ENCODE data around the gene HOMER1.

HOMER1 gene

DNA sequence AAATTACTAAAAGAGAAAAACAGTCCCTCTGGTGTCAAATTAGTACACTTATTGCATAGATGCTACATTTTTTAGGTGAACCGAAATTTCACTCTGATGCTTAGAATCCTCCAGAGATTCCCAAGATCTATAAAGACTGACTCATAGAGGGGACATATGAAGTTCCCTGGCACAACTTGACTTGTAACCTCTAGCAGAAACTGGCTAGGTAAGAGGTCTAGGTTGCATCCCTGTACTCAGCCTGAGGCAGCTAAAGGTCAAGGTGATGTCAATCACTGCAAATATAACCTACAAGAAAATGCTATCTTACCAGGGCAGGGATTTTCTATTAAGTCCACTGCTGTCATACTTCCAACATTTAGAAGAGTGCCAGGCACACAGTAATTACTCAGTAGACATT lies 24.2 kb downstream of the HOMER1 start:
- no peak for TF ChIP-seq POLR2A (IDR thresholded peaks at IDR 0.05; ENCODE audit: low read depth, low read length)
- no peak for FAIRE-seq
- DNase-seq (ENCODE audit: insufficient read length, low spot score): no peak

GRCh38 chr5:79488775-79489174 lies 25.2 kb downstream of the HOMER1 start:
- FAIRE-seq (no peak), DNase-seq (ENCODE audit: insufficient read length, low spot score) (no peak)
- TF ChIP-seq POLR2A (IDR thresholded peaks at IDR 0.05; ENCODE audit: low read depth, low read length): no peak

- no peak for TF ChIP-seq POLR2A (IDR thresholded peaks at IDR 0.05; ENCODE audit: low read depth, low read length)
- FAIRE-seq: no peak
- DNase-seq (ENCODE audit: insufficient read length, low spot score): no peak
These were observed 25.9 kb downstream of the HOMER1 start for GRCh38 chr5:79488058-79488457.

DNA sequence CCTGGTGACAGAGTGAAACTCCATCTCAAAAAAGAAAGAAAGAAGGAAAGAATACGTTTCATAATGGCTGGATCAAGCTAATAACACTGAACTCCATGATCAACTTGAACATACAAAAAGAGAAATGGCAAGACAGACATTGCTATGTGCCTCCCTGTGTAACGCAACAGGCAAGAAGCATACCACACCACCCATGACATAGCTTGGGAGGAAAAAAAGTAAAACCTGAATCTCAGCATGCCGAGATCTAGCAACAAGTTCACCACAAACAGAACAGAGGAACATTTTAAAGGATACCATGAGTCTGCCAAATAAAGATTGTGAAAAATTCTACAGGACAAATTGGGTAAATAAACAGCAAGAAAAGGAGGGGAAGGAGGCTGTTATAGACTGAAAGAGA lies 26.7 kb downstream of the HOMER1 start:
- FAIRE-seq: peak; percentile 48
- no peak for TF ChIP-seq POLR2A (IDR thresholded peaks at IDR 0.05; ENCODE audit: low read depth, low read length)
- no peak for DNase-seq (ENCODE audit: insufficient read length, low spot score)

GRCh38 chr5:79486116-79486515 lies 27.8 kb downstream of the HOMER1 start:
- DNase-seq (ENCODE audit: insufficient read length, low spot score) (no peak), FAIRE-seq (no peak)
- no peak for TF ChIP-seq POLR2A (IDR thresholded peaks at IDR 0.05; ENCODE audit: low read depth, low read length)

- no peak for FAIRE-seq
- DNase-seq (ENCODE audit: insufficient read length, low spot score): no peak
These were observed 29.2 kb downstream of the HOMER1 start for GRCh38 chr5:79484731-79485130.

DNA sequence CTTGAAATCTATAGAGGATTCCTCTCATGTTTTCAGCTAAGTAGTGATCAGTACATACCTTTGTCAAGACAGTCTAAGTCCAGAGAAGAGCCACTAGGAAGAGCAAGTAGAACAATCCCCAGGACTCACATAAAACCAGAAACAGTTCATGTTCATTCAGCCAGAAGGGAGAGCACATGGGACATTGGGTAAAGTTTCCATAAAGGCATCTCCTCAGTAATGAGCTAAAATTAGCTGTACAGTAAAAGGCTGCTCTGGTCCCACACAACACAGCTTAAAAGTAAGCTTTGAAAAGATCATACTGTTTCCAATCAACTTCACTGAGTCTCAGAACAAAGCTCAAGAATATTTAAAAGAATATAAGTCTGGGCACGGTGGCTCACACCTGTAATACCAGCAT lies 32.4 kb downstream of the HOMER1 start:
- FAIRE-seq (no peak), DNase-seq (ENCODE audit: insufficient read length, low spot score) (no peak)
- no peak for TF ChIP-seq POLR2A (IDR thresholded peaks at IDR 0.05; ENCODE audit: low read depth, low read length)

More at GRCh38 chr5:79484731-79485130, 29.2 kb downstream of the HOMER1 start:
- TF ChIP-seq POLR2A (IDR thresholded peaks at IDR 0.05; ENCODE audit: low read depth, low read length): no peak

DNA sequence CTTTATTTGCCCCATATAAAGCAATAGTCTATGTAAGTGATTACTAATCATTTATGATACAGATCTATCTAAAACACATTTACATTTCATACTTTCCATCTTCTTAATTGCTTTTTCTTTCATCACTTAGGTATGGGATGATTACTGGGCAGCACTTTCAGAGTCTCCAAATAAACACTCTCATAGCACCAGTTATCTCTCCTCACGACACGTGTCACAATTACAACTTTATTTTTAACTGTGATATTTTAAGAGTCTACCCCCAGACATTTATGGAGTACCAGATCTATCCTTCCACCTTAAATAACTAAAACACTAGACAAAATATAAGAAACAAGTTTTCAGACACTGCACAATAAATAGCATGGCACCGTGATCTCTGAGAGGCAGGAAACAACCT lies 32.9 kb downstream of the HOMER1 start:
- TF ChIP-seq POLR2A (IDR thresholded peaks at IDR 0.05; ENCODE audit: low read depth, low read length): no peak
- no peak for FAIRE-seq

GRCh38 chr5:79475152-79475466 lies 38.8 kb downstream of the HOMER1 start:
- no peak for TF ChIP-seq POLR2A (IDR thresholded peaks at IDR 0.05; ENCODE audit: low read depth, low read length)
- FAIRE-seq: no peak

More for the DNA sequence above, 32.9 kb downstream of the HOMER1 start:
- no peak for DNase-seq (ENCODE audit: insufficient read length, low spot score)

GRCh38 chr5:79474367-79475151 lies 39.4 kb downstream of the HOMER1 start:
- no peak for FAIRE-seq

More at GRCh38 chr5:79475152-79475466, 38.8 kb downstream of the HOMER1 start:
- no peak for DNase-seq (ENCODE audit: insufficient read length, low spot score)

DNA sequence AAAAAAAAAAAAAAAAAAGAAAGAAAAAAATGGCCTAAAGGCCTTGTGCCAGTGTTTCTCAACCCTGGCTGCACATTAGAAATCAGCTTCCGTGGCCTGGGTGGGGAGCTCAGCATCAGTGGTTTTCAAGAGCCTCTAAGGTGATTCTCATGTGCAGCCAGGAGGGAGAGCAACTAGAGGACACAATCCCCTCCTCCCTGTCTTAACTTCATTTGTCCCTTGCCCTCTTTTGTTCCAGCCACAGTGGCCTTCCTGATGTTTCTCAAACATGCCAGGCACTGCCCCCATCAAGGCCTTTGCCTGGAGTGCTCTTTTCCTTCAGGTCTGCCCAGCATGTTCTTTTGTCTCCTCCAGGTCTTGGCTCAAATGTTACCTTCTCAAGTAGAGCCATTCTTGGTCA lies 42.4 kb downstream of the HOMER1 start:
- TF ChIP-seq POLR2A (IDR thresholded peaks at IDR 0.05; ENCODE audit: low read depth, low read length): no peak
- DNase-seq (ENCODE audit: insufficient read length, low spot score) (no peak), FAIRE-seq (no peak)

More at GRCh38 chr5:79474367-79475151, 39.4 kb downstream of the HOMER1 start:
- no peak for DNase-seq (ENCODE audit: insufficient read length, low spot score)
- no peak for TF ChIP-seq POLR2A (IDR thresholded peaks at IDR 0.05; ENCODE audit: low read depth, low read length)

- FAIRE-seq (peak; percentile 86), DNase-seq (ENCODE audit: insufficient read length, low spot score) (peak; percentile 9)
- TF ChIP-seq POLR2A (IDR thresholded peaks at IDR 0.05; ENCODE audit: low read depth, low read length): no peak
These were observed 49.1 kb downstream of the HOMER1 start for GRCh38 chr5:79464695-79465332.

DNA sequence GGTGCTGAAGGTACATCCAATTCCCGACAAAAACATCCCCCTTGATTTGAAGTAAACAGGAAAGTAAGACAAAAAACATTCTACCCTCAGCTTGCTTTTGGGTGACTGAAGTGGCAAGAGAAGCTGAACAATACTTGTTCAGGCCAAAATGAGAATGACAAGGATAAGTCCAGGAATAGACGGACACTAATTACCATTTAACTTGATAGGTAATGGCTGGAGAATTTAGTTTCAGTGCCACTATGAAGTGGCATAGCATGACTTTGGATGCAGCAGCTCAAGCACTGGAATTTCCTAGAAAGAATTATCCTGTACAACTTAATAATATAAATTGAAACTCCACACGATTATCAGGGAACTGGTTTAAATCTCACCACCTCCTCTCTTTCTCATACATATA lies 49.7 kb downstream of the HOMER1 start:
- TF ChIP-seq POLR2A (IDR thresholded peaks at IDR 0.05; ENCODE audit: low read depth, low read length): no peak
- FAIRE-seq (no peak), DNase-seq (ENCODE audit: insufficient read length, low spot score) (no peak)

DNA sequence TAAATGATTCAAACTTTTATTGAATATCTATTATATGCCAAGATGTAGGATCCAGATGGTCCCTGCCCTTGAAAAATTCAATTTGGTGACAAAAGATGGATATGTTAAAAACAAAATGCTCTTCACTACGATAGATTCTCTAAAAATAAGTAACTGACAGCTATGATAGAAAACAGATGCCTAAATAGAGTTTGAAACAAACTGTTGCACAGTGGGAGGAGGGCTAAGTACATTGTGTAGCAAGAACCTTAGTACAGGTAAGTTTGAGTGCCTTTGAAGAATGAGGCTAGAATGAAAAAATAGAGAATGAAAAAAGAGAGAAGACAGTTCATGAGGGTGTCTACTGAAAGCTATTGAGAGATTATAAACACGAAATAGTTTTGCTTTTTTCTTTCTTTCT lies 54.3 kb downstream of the HOMER1 start:
- DNase-seq (ENCODE audit: insufficient read length, low spot score) (no peak), FAIRE-seq (peak; percentile 20)
- no peak for TF ChIP-seq POLR2A (IDR thresholded peaks at IDR 0.05; ENCODE audit: low read depth, low read length)
